ENCODE measurements around the gene TUSC2.

TUSC2 gene

GRCh38 chr3:50373146-50374051 is 45.4 kb upstream of the TUSC2 start:
- Histone ChIP-seq H3K4me1 (ENCODE audit: control insufficient read depth in 1 of 2, insufficient read depth in 2 of 2, low read length in 2 of 2) (no peaks in the 10 kb centered on the region), H3K18ac (ENCODE audit: low read length) (no peak overlapping the region), H2BK120ac (ENCODE audit: insufficient read depth, low read length, poor library complexity) (no peak overlapping the region), H3K23ac (ENCODE audit: low read length) (no peak overlapping the region), H4K91ac (ENCODE audit: low read depth, low read length) (no peak overlapping the region), H3K27me3 (ENCODE audit: insufficient read depth, low read length) (no peaks in the 10 kb centered on the region), H3K14ac (ENCODE audit: low read length) (no peak overlapping the region), H3K36me3 (ENCODE audit: control insufficient read depth in 1 of 2, insufficient read depth in 2 of 2, low read length in 2 of 2) (no peaks in the 10 kb centered on the region), H3K4ac (ENCODE audit: low read depth, low read length) (no peak overlapping the region), H3K27ac (ENCODE audit: low read depth, low read length) (no peak overlapping the region), H3K79me1 (ENCODE audit: low read length) (no peaks in the 10 kb centered on the region), H2AFZ (ENCODE audit: insufficient read depth, low read length, poor library complexity) (no peak overlapping the region), H4K8ac (ENCODE audit: low read depth, low read length) (no peak overlapping the region), H3K4me2 (ENCODE audit: low read length) (no peak overlapping the region), H2AK5ac (ENCODE audit: low read length) (no peak overlapping the region), H2BK5ac (ENCODE audit: low read depth, low read length, poor library complexity) (no peak overlapping the region), H2BK12ac (ENCODE audit: low read length) (no peak overlapping the region), H3K79me2 (ENCODE audit: control insufficient read depth, insufficient read depth, low read length, poor library complexity) (no peaks in the 10 kb centered on the region), H3K9ac (ENCODE audit: low read length) (no peak overlapping the region), H3K4me3 (ENCODE audit: low read depth, low read length) (no peak overlapping the region), H4K12ac (ENCODE audit: low read depth, low read length) (no peak overlapping the region), H3K9me3 (ENCODE audit: insufficient read depth, low read depth, low read length) (peaks cover 4% of the 10 kb centered on the region)
- WGBS (ENCODE audit: extremely low coverage, insufficient coverage, insufficient read length), result 100% methylated on average over 1 of the region's 12 CpGs
- no peak for DNase-seq

GRCh38 chr3:50372349-50372748 is 44.3 kb upstream of the TUSC2 start:
- no peak overlapping the region for H3K14ac ChIP-seq (ENCODE audit: low read length)
- H3K4ac ChIP-seq (ENCODE audit: low read depth, low read length), result no peak overlapping the region
- H3K18ac ChIP-seq (ENCODE audit: low read length), result no peak overlapping the region
- no peak overlapping the region for H2BK5ac ChIP-seq (ENCODE audit: low read depth, low read length, poor library complexity)
- H4K12ac ChIP-seq (ENCODE audit: low read depth, low read length), result no peak overlapping the region
- H4K91ac ChIP-seq (ENCODE audit: low read depth, low read length), result no peak overlapping the region
- H2AK5ac ChIP-seq (ENCODE audit: low read length), result no peak overlapping the region
- DNase-seq, result no peak
- H2BK120ac ChIP-seq (ENCODE audit: insufficient read depth, low read length, poor library complexity), result no peak overlapping the region
- no peak overlapping the region for H4K8ac ChIP-seq (ENCODE audit: low read depth, low read length)
- no CpG with 5 or more reads among the region's 8 CpGs for WGBS (ENCODE audit: extremely low coverage, insufficient coverage, insufficient read length)
- H3K23ac ChIP-seq (ENCODE audit: low read length), result no peak overlapping the region
- no peak overlapping the region for H2BK12ac ChIP-seq (ENCODE audit: low read length)
- no peak overlapping the region for H3K4me2 ChIP-seq (ENCODE audit: low read length)
- H3K79me2 ChIP-seq (ENCODE audit: control insufficient read depth, insufficient read depth, low read length, poor library complexity), result no peaks in the 10 kb centered on the region
- H3K27ac ChIP-seq (ENCODE audit: low read depth, low read length), result no peak overlapping the region
- no peak overlapping the region for H3K4me3 ChIP-seq (ENCODE audit: low read depth, low read length)
- H3K27me3 ChIP-seq (ENCODE audit: insufficient read depth, low read length), result no peaks in the 10 kb centered on the region
- no peak overlapping the region for H2AFZ ChIP-seq (ENCODE audit: insufficient read depth, low read length, poor library complexity)
- H3K9me3 ChIP-seq (ENCODE audit: insufficient read depth, low read depth, low read length), result peaks cover 4% of the 10 kb centered on the region
- no peaks in the 10 kb centered on the region for H3K79me1 ChIP-seq (ENCODE audit: low read length)
- no peaks in the 10 kb centered on the region for H3K36me3 ChIP-seq (ENCODE audit: control insufficient read depth in 1 of 2, insufficient read depth in 2 of 2, low read length in 2 of 2)
- H3K9ac ChIP-seq (ENCODE audit: low read length), result no peak overlapping the region
- H3K4me1 ChIP-seq (ENCODE audit: control insufficient read depth in 1 of 2, insufficient read depth in 2 of 2, low read length in 2 of 2), result no peaks in the 10 kb centered on the region

- H2BK120ac ChIP-seq (ENCODE audit: insufficient read depth, low read length, poor library complexity), result no peak overlapping the region
- H3K36me3 ChIP-seq (ENCODE audit: control insufficient read depth in 1 of 2, insufficient read depth in 2 of 2, low read length in 2 of 2), result no peaks in the 10 kb centered on the region
- H3K4me1 ChIP-seq (ENCODE audit: control insufficient read depth in 1 of 2, insufficient read depth in 2 of 2, low read length in 2 of 2), result no peaks in the 10 kb centered on the region
- H2BK12ac ChIP-seq (ENCODE audit: low read length), result no peak overlapping the region
- H2AK5ac ChIP-seq (ENCODE audit: low read length), result no peak overlapping the region
- H3K4me3 ChIP-seq (ENCODE audit: low read depth, low read length), result no peak overlapping the region
- H3K18ac ChIP-seq (ENCODE audit: low read length), result no peak overlapping the region
- no peak overlapping the region for H2BK5ac ChIP-seq (ENCODE audit: low read depth, low read length, poor library complexity)
- no peak overlapping the region for H3K4ac ChIP-seq (ENCODE audit: low read depth, low read length)
- H3K9ac ChIP-seq (ENCODE audit: low read length), result no peak overlapping the region
- H3K9me3 ChIP-seq (ENCODE audit: insufficient read depth, low read depth, low read length), result no peaks in the 10 kb centered on the region
- H3K14ac ChIP-seq (ENCODE audit: low read length), result no peak overlapping the region
- DNase-seq, result no peak
- H3K27ac ChIP-seq (ENCODE audit: low read depth, low read length), result no peak overlapping the region
- no peaks in the 10 kb centered on the region for H3K79me1 ChIP-seq (ENCODE audit: low read length)
- no peak overlapping the region for H4K8ac ChIP-seq (ENCODE audit: low read depth, low read length)
- no peak overlapping the region for H4K91ac ChIP-seq (ENCODE audit: low read depth, low read length)
- no peak overlapping the region for H3K4me2 ChIP-seq (ENCODE audit: low read length)
- H3K23ac ChIP-seq (ENCODE audit: low read length), result no peak overlapping the region
- H2AFZ ChIP-seq (ENCODE audit: insufficient read depth, low read length, poor library complexity), result no peak overlapping the region
- WGBS (ENCODE audit: extremely low coverage, insufficient coverage, insufficient read length), result no CpG with 5 or more reads among the region's 3 CpGs
- H4K12ac ChIP-seq (ENCODE audit: low read depth, low read length), result no peak overlapping the region
- no peaks in the 10 kb centered on the region for H3K27me3 ChIP-seq (ENCODE audit: insufficient read depth, low read length)
- H3K79me2 ChIP-seq (ENCODE audit: control insufficient read depth, insufficient read depth, low read length, poor library complexity), result no peaks in the 10 kb centered on the region
Measured at GRCh38 chr3:50371133-50371685, 43.2 kb upstream of the TUSC2 start.

- H4K12ac ChIP-seq (ENCODE audit: low read depth, low read length), result no peak overlapping the region
- H3K79me1 ChIP-seq (ENCODE audit: low read length), result no peaks in the 10 kb centered on the region
- no peaks in the 10 kb centered on the region for H3K79me2 ChIP-seq (ENCODE audit: control insufficient read depth, insufficient read depth, low read length, poor library complexity)
- no peak overlapping the region for H3K14ac ChIP-seq (ENCODE audit: low read length)
- no CpG with 5 or more reads among the region's 14 CpGs for WGBS (ENCODE audit: extremely low coverage, insufficient coverage, insufficient read length)
- no peak overlapping the region for H3K18ac ChIP-seq (ENCODE audit: low read length)
- H3K27ac ChIP-seq (ENCODE audit: low read depth, low read length), result no peak overlapping the region
- H4K8ac ChIP-seq (ENCODE audit: low read depth, low read length), result no peak overlapping the region
- H2AFZ ChIP-seq (ENCODE audit: insufficient read depth, low read length, poor library complexity), result no peak overlapping the region
- no peak overlapping the region for H2BK12ac ChIP-seq (ENCODE audit: low read length)
- H3K4me3 ChIP-seq (ENCODE audit: low read depth, low read length), result no peak overlapping the region
- H3K4me1 ChIP-seq (ENCODE audit: control insufficient read depth in 1 of 2, insufficient read depth in 2 of 2, low read length in 2 of 2), result peaks cover 1 to 2% of the 10 kb centered on the region in 2 experiments
- no peak overlapping the region for H3K23ac ChIP-seq (ENCODE audit: low read length)
- H3K4ac ChIP-seq (ENCODE audit: low read depth, low read length), result no peak overlapping the region
- no peak overlapping the region for H3K9ac ChIP-seq (ENCODE audit: low read length)
- H3K27me3 ChIP-seq (ENCODE audit: insufficient read depth, low read length), result no peaks in the 10 kb centered on the region
- no peak overlapping the region for H2BK120ac ChIP-seq (ENCODE audit: insufficient read depth, low read length, poor library complexity)
- H3K4me2 ChIP-seq (ENCODE audit: low read length), result no peak overlapping the region
- H4K91ac ChIP-seq (ENCODE audit: low read depth, low read length), result no peak overlapping the region
- peak in 1 of 2 donors; percentile 21 for DNase-seq
- no peaks in the 10 kb centered on the region for H3K9me3 ChIP-seq (ENCODE audit: insufficient read depth, low read depth, low read length)
- H2AK5ac ChIP-seq (ENCODE audit: low read length), result no peak overlapping the region
- no peak overlapping the region for H2BK5ac ChIP-seq (ENCODE audit: low read depth, low read length, poor library complexity)
- H3K36me3 ChIP-seq (ENCODE audit: control insufficient read depth in 1 of 2, insufficient read depth in 2 of 2, low read length in 2 of 2), result no peaks in the 10 kb centered on the region
Measured at GRCh38 chr3:50370594-50370993, 42.6 kb upstream of the TUSC2 start.
